Stomach (tissue), 9 donors: Measurements from ENCODE around the gene USH1G. TPM values are rescaled to one million over a fixed set of nuclear protein-coding genes. Genes with fewer than 3 reads are reported as not detected.

Source experiments
- DNase-seq, 2 donors: peaks; one replicate each; pipeline versions ENCODE4 v3.0.0 to v3.0.0-alpha.2; 2013 to 2019
- H3K27ac ChIP-seq, 5 donors: fragments of 200-600 bp in 4 of 5; sonication (generic) in 4 of 5; one replicate each; pipeline ENCODE4 v1.5.1; 2013 to 2019; ENCODE audit warnings: mild to moderate bottlenecking in 1 of 5, moderate library complexity in 1 of 5
- H3K27me3 ChIP-seq, 3 donors: fragments of 200-600 bp; sonication (generic); one replicate each; pipeline ENCODE4 v1.5.1; 2017 to 2019; ENCODE audit warnings: mixed run types in 1 of 3
- H3K36me3 ChIP-seq, 4 donors: fragments of 200-600 bp; sonication (generic); 1 replicate in 3 of 4; 2 replicates in 1 of 4; pipeline ENCODE4 v1.5.1; 2016 to 2019
- H3K4me1 ChIP-seq, 4 donors: fragments of 200-600 bp; sonication (generic); one replicate each; pipeline ENCODE4 v1.5.1; 2016 to 2019
- H3K4me3 ChIP-seq, 4 donors: fragments of 200-600 bp; sonication (generic) in 3 of 4; one replicate each; pipeline ENCODE4 v1.5.1; 2016 to 2019; ENCODE audit warnings: mild to moderate bottlenecking in 1 of 4
- H3K9me3 ChIP-seq, 4 donors: fragments of 200-600 bp; sonication (generic); one replicate each; pipeline ENCODE4 v1.5.1; 2016 to 2019
- CTCF ChIP-seq, 7 experiments: fragments of 450-650 bp in 4 of 7; fragments of 200-600 bp in 3 of 7; sonication (generic) in 3 of 7; IDR thresholded peaks; one replicate each; pipeline ENCODE4 v1.5.1; 2016 to 2019; ENCODE audit warnings: antibody characterized with exemption in 7 of 7, control low read depth in 2 of 7, mild to moderate bottlenecking in 1 of 7
- EP300 ChIP-seq: sonication (generic); formaldehyde crosslinking; IDR thresholded peaks from one replicate; pipeline ENCODE4 v1.6.1; 2017; ENCODE audit warnings: antibody characterized with exemption
- POLR2A ChIP-seq, 4 donors: fragments of 450-650 bp; IDR thresholded peaks; one replicate each; pipeline ENCODE4 v1.6.1; 2016; ENCODE audit warnings: antibody characterized with exemption in 4 of 4, control low read depth in 2 of 4, mild to moderate bottlenecking in 1 of 4, moderate library complexity in 1 of 4
- POLR2AphosphoS5 ChIP-seq, 3 donors: sonication (generic); formaldehyde crosslinking; IDR thresholded peaks; one replicate each; pipeline ENCODE4 v1.6.1; 2016; ENCODE audit warnings: antibody characterized with exemption in 3 of 3
- WGBS, 5 donors: extraction: QIAGEN DNeasy Blood & Tissue Kit in 3 of 5; methylation state at CpG; one replicate each; pipeline versions ENCODE4 v1.1.5 to v1.1.7; 2013 to 2018; 5-methylcytosine and 5-hydroxymethylcytosine counted together
- intact Hi-C: fragments of 100-400 bp; cut with DNase I; formaldehyde crosslinking; loops from one replicate; pipeline ENCODE4 v1.15.1; 2023; ENCODE audit warnings: low total_unique reads
- polyA plus RNA-seq, 3 donors: library from polyadenylated mRNA; stranded (reverse); fragments of 200-250 nt; gene quantifications; one replicate each; pipeline ENCODE4 v1.2.3, GENCODE V29; 2013
- total RNA-seq, 5 donors: library from RNA; depleted of rRNA; stranded (reverse); fragments of >200 nt; gene quantifications; one replicate each; pipeline versions ENCODE4 v1.1.0 to v1.2.3, GENCODE V29; 2014 to 2016
- donor health status: healthy with polysubstance abuse.
- donor health status: Bipolar disorder and iron deficiency.
- donor health status: healthy.

The USH1G gene
- total and polyA plus RNA-seq, 8 donors: 0.18 to 1.0 TPM; not detected in 6

- H3K36me3 ChIP-seq: peaks cover 37 to 72% (median 66%) of the 10 kb centered on the region in 4 donors
- WGBS, 5 donors: 65 to 83% (median 67%) methylated on average over 10 to 11 of the region's 11 CpGs
- peaks cover 0 to 27% (median 0%) of the 10 kb centered on the region in 3 donors for H3K27me3 ChIP-seq
- no peak overlapping the region for H3K4me3 ChIP-seq
- no peak overlapping the region for H3K27ac ChIP-seq
- intact Hi-C loops: no loop called here
- H3K4me1 ChIP-seq: peaks cover 0 to 3% (median 1%) of the 10 kb centered on the region in 4 donors
- no peak for DNase-seq
- H3K9me3 ChIP-seq: no peaks in the 10 kb centered on the region
- TF ChIP-seq CTCF (IDR thresholded peaks at IDR 0.05) (no peak), EP300 (no peak), POLR2A (IDR thresholded peaks at IDR 0.05) (no peak), POLR2AphosphoS5 (IDR thresholded peaks at IDR 0.05) (no peak)
Observed at GRCh38 chr17:74953134-74953687, 30.2 kb upstream of the USH1G start.

- TF ChIP-seq POLR2AphosphoS5 (IDR thresholded peaks at IDR 0.05) (no peak), EP300 (no peak), CTCF (IDR thresholded peaks at IDR 0.05) (no peak), POLR2A (IDR thresholded peaks at IDR 0.05) (no peak)
- no peak overlapping the region for H3K4me3 ChIP-seq
- H3K36me3 ChIP-seq: peaks cover 37 to 66% (median 63%) of the 10 kb centered on the region in 4 donors
- no peak overlapping the region for H3K27ac ChIP-seq
- H3K9me3 ChIP-seq: no peaks in the 10 kb centered on the region
- H3K4me1 ChIP-seq: no peaks in the 10 kb centered on the region
- intact Hi-C loops: no loop called here
- peaks cover 0 to 27% (median 0%) of the 10 kb centered on the region in 3 donors for H3K27me3 ChIP-seq
- 67 to 76% (median 75%) methylated on average over 19 to 24 of the region's 24 CpGs for WGBS, 5 donors
- DNase-seq: no peak
Observed at GRCh38 chr17:74952431-74953133, 29.5 kb upstream of the USH1G start.

GRCh38 chr17:74951680-74952421 lies 28.8 kb upstream of the USH1G start:
- H3K4me1 ChIP-seq: no peaks in the 10 kb centered on the region
- DNase-seq: no peak
- TF ChIP-seq POLR2A (IDR thresholded peaks at IDR 0.05) (no peak), CTCF (IDR thresholded peaks at IDR 0.05) (no peak), POLR2AphosphoS5 (IDR thresholded peaks at IDR 0.05) (no peak), EP300 (no peak)
- WGBS, 5 donors: 71 to 83% (median 78%) methylated on average over 19 to 32 of the region's 32 CpGs
- no peaks in the 10 kb centered on the region for H3K9me3 ChIP-seq
- no peak overlapping the region for H3K4me3 ChIP-seq
- no peak overlapping the region for H3K27ac ChIP-seq
- peaks cover 0 to 35% (median 0%) of the 10 kb centered on the region in 3 donors for H3K27me3 ChIP-seq
- intact Hi-C loops: no loop called here
- peaks cover 37 to 62% (median 59%) of the 10 kb centered on the region in 4 donors for H3K36me3 ChIP-seq

GRCh38 chr17:74951065-74951464 lies 28.0 kb upstream of the USH1G start:
- 55 to 80% (median 63%) methylated on average over 2 to 3 of the region's 3 CpGs for WGBS, 5 donors
- no peak overlapping the region for H3K4me3 ChIP-seq

More at GRCh38 chr17:74951065-74951464, 28.0 kb upstream of the USH1G start:
- no peak for TF ChIP-seq CTCF (IDR thresholded peaks at IDR 0.05)
- TF ChIP-seq POLR2AphosphoS5 (IDR thresholded peaks at IDR 0.05): no peak
- no peak for TF ChIP-seq POLR2A (IDR thresholded peaks at IDR 0.05)
- intact Hi-C loops: no loop called here
- no peaks in the 10 kb centered on the region for H3K4me1 ChIP-seq
- DNase-seq: no peak
- no peaks in the 10 kb centered on the region for H3K9me3 ChIP-seq
- no peak overlapping the region for H3K27ac ChIP-seq
- peaks cover 0 to 42% (median 0%) of the 10 kb centered on the region in 3 donors for H3K27me3 ChIP-seq
- H3K36me3 ChIP-seq: peaks cover 29 to 55% (median 51%) of the 10 kb centered on the region in 4 donors
